ENCODE data around the gene THEM4.

GRCh38 chr1:151840421-151840820 is 68.9 kb downstream of the THEM4 start:
- TF ChIP-seq CTCF (IDR thresholded peaks at IDR 0.05) (no peak), POLR2A (IDR thresholded peaks at IDR 0.05) (no peak)

Data from body of pancreas (tissue), 4 donors.